ENCODE measurements around the gene CHAT. TPM values are rescaled to one million over a fixed set of nuclear protein-coding genes. Genes with fewer than 3 reads are reported as not detected.

Gene CHAT
- polyA plus RNA-seq, 1 donor (not counting 4 experiments of a cell fraction or from before 2014, with no cell fraction given) = not detected

GRCh38 chr10:49594594-49594993 is 19.2 kb upstream of the CHAT start:
- no peak overlapping the region for H3K27ac ChIP-seq (ENCODE audit: control insufficient read depth, insufficient read depth, low read length)
- TF ChIP-seq EZH2 (IDR thresholded peaks at IDR 0.05; ENCODE audit: low read length) = no peak
- TF ChIP-seq CTCF (optimal IDR thresholded peaks at IDR 0.05 in 1 of 3, IDR thresholded peaks at IDR 0.05 in 1 of 3, conservative IDR thresholded peaks at IDR 0.05 in 1 of 3; ENCODE audit: extremely low read depth in 1 of 3, insufficient read depth in 2 of 3, low read length in 3 of 3) = peak; percentile 80 to 94 (median 88)
- peak; percentile 96 for FAIRE-seq
- H3K79me2 ChIP-seq (ENCODE audit: control insufficient read depth, insufficient read depth, low read length) = no peaks in the 10 kb centered on the region
- H4K20me1 ChIP-seq (ENCODE audit: control insufficient read depth, extremely low read depth, insufficient read depth, low read length) = no peaks in the 10 kb centered on the region
- H3K9ac ChIP-seq (ENCODE audit: control insufficient read depth, extremely low read depth, insufficient read depth, low read length) = no peak overlapping the region
- H3K4me2 ChIP-seq (ENCODE audit: control insufficient read depth, extremely low read depth, insufficient read depth, low read depth, low read length) = no peak overlapping the region
- peaks cover 7% of the 10 kb centered on the region for H3K4me1 ChIP-seq (ENCODE audit: control insufficient read depth, extremely low read depth, insufficient read depth, low read length)
- dilution Hi-C loops (cut with MboI; ENCODE audit: extremely low pct_ligation_motif_present, low sequenced_read_pairs) = no loop called here
- no peaks in the 10 kb centered on the region for H3K9me1 ChIP-seq (ENCODE audit: control insufficient read depth, extremely low read depth, insufficient read depth, low read length)
- no peak overlapping the region for H2AFZ ChIP-seq (ENCODE audit: control insufficient read depth, low read length)
- H3K27me3 ChIP-seq (ENCODE audit: control insufficient read depth, extremely low read depth, insufficient read depth, low read length) = no peaks in the 10 kb centered on the region
- DNase-seq (ENCODE audit: low read depth, low spot score) = no peak
- peaks cover under 1% of the 10 kb centered on the region for H3K9me3 ChIP-seq (ENCODE audit: control insufficient read depth, low read depth, low read length)
- H3K36me3 ChIP-seq (ENCODE audit: control insufficient read depth in 2 of 2, extremely low read depth in 1 of 2, insufficient read depth in 2 of 2, low read length in 2 of 2) = no peaks in the 10 kb centered on the region
- H3K4me3 ChIP-seq (ENCODE audit: control insufficient read depth in 2 of 3, extremely low read depth in 1 of 3, insufficient read depth in 2 of 3, low read depth in 1 of 3, low read length in 3 of 3) = no peak overlapping the region

GRCh38 chr10:49595003-49595712 is 18.7 kb upstream of the CHAT start:
- Histone ChIP-seq H4K20me1 (ENCODE audit: control insufficient read depth, extremely low read depth, insufficient read depth, low read length) (no peaks in the 10 kb centered on the region), H3K9ac (ENCODE audit: control insufficient read depth, extremely low read depth, insufficient read depth, low read length) (no peak overlapping the region), H3K27ac (ENCODE audit: control insufficient read depth, insufficient read depth, low read length) (no peak overlapping the region), H3K36me3 (ENCODE audit: control insufficient read depth in 2 of 2, extremely low read depth in 1 of 2, insufficient read depth in 2 of 2, low read length in 2 of 2) (no peaks in the 10 kb centered on the region), H2AFZ (ENCODE audit: control insufficient read depth, low read length) (no peak overlapping the region), H3K4me1 (ENCODE audit: control insufficient read depth, extremely low read depth, insufficient read depth, low read length) (peaks cover 7% of the 10 kb centered on the region), H3K9me3 (ENCODE audit: control insufficient read depth, low read depth, low read length) (no peaks in the 10 kb centered on the region), H3K79me2 (ENCODE audit: control insufficient read depth, insufficient read depth, low read length) (no peaks in the 10 kb centered on the region), H3K27me3 (ENCODE audit: control insufficient read depth, extremely low read depth, insufficient read depth, low read length) (no peaks in the 10 kb centered on the region), H3K4me3 (ENCODE audit: control insufficient read depth in 2 of 3, extremely low read depth in 1 of 3, insufficient read depth in 2 of 3, low read depth in 1 of 3, low read length in 3 of 3) (no peak overlapping the region), H3K9me1 (ENCODE audit: control insufficient read depth, extremely low read depth, insufficient read depth, low read length) (no peaks in the 10 kb centered on the region), H3K4me2 (ENCODE audit: control insufficient read depth, extremely low read depth, insufficient read depth, low read depth, low read length) (no peak overlapping the region)
- no peak for FAIRE-seq
- no peak for DNase-seq (ENCODE audit: low read depth, low spot score)
- no peak for TF ChIP-seq CTCF (optimal IDR thresholded peaks at IDR 0.05 in 1 of 3, IDR thresholded peaks at IDR 0.05 in 1 of 3, conservative IDR thresholded peaks at IDR 0.05 in 1 of 3; ENCODE audit: extremely low read depth in 1 of 3, insufficient read depth in 2 of 3, low read length in 3 of 3)
- no peak for TF ChIP-seq EZH2 (IDR thresholded peaks at IDR 0.05; ENCODE audit: low read length)
- dilution Hi-C loops (cut with MboI; ENCODE audit: extremely low pct_ligation_motif_present, low sequenced_read_pairs) = no loop called here
